Osteoblast (primary cell): ENCODE measurements around the gene ADAMTSL1. TPM values are rescaled to one million over a fixed set of nuclear protein-coding genes. Genes with fewer than 3 reads are reported as not detected.

Experiments used
- DNase-seq: peaks from one replicate; pipeline ENCODE4 v3.0.0; 2011; ENCODE audit warnings: low spot score, mixed read lengths; ENCODE audit not compliant: insufficient read length; ENCODE audit errors: missing footprints
- H2AFZ ChIP-seq: 2 replicates; pipeline ENCODE4 v1.6.0; 2011; ENCODE audit warnings: mild to moderate bottlenecking, low read length
- H3K27ac ChIP-seq: 2 replicates; pipeline ENCODE4 v1.5.1; 2011; ENCODE audit warnings: mild to moderate bottlenecking, low read depth, low read length, moderate library complexity
- H3K27me3 ChIP-seq: 2 replicates; pipeline ENCODE4 v1.6.0; 2012; ENCODE audit warnings: mild to moderate bottlenecking, control low read depth, inconsistent platforms, low read length, moderate library complexity; ENCODE audit not compliant: insufficient read depth
- H3K36me3 ChIP-seq: 2 replicates; pipeline ENCODE4 v1.5.1; 2011; ENCODE audit warnings: mild to moderate bottlenecking, low read length, control low read depth, moderate library complexity; ENCODE audit not compliant: insufficient read depth
- H3K4me1 ChIP-seq: 2 replicates; pipeline ENCODE4 v1.5.1; 2011; ENCODE audit warnings: mild to moderate bottlenecking, low read length, control low read depth, moderate library complexity; ENCODE audit not compliant: insufficient read depth
- H3K4me2 ChIP-seq: 2 replicates; pipeline ENCODE4 v1.6.0; 2011; ENCODE audit warnings: mild to moderate bottlenecking, low read length; ENCODE audit not compliant: insufficient read depth
- H3K4me3 ChIP-seq: fragments of 200-600 bp; sonication (generic); 3 replicates; pipeline ENCODE4 v1.5.1; 2012; ENCODE audit warnings: mild to moderate bottlenecking, low read length, inconsistent platforms; ENCODE audit not compliant: insufficient read depth
- H3K79me2 ChIP-seq: 2 replicates; pipeline ENCODE4 v1.6.0; 2012; ENCODE audit warnings: mild to moderate bottlenecking, low read length, control low read depth, inconsistent platforms; ENCODE audit not compliant: insufficient read depth
- H3K9me3 ChIP-seq: 2 replicates; pipeline ENCODE4 v1.5.1; 2011; ENCODE audit warnings: low read depth, low read length, control low read depth
- H4K20me1 ChIP-seq: 2 replicates; pipeline ENCODE4 v1.6.0; 2012; ENCODE audit warnings: mild to moderate bottlenecking, low read length, control low read depth; ENCODE audit not compliant: insufficient read depth
- total RNA-seq: library from RNA; depleted of rRNA; stranded (reverse); fragments of >200 nt; gene quantifications from 2 replicates; pipeline ENCODE4 v1.2.3, GENCODE V29; 2012
- TF ChIP-seq, protein P1 (sequence below): IDR thresholded peaks from 2 replicates; pipeline ENCODE4 v1.5.1; 2011; ENCODE audit warnings: mild to moderate bottlenecking, low read depth, low read length, moderate library complexity; ENCODE audit errors: extremely low read depth

Gene ADAMTSL1
- total RNA-seq, 1 donor, result 54.3 TPM

DNA sequence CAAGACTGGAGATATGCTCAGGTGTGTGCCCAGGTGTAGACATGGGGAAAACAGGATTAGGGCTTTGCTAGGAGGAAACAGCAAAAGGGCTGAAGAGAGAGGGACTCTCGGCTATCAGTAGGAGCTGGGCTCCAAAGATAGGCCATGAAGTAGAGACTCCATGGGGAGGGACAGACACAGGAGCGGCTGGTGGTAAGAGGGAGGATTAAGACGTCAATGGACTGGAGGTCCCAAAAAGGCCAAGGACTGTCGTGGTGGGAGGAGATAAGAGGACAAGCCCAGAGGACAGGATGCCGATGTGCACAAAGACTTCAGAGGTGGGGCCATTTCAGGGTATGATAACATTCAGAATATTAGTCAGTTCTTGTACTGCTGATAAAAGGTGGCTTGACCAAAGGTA lies 466.0 kb downstream of the ADAMTSL1 start:
- peaks cover 11% of the 10 kb centered on the region for H3K4me1 ChIP-seq
- no peak overlapping the region for H2AFZ ChIP-seq
- H4K20me1 ChIP-seq, result no peaks in the 10 kb centered on the region
- no peaks in the 10 kb centered on the region for H3K27me3 ChIP-seq
- no peaks in the 10 kb centered on the region for H3K36me3 ChIP-seq
- DNase-seq, result no peak
- H3K9me3 ChIP-seq, result no peaks in the 10 kb centered on the region
- no peak overlapping the region for H3K4me2 ChIP-seq
- TF ChIP-seq, protein P1, sequence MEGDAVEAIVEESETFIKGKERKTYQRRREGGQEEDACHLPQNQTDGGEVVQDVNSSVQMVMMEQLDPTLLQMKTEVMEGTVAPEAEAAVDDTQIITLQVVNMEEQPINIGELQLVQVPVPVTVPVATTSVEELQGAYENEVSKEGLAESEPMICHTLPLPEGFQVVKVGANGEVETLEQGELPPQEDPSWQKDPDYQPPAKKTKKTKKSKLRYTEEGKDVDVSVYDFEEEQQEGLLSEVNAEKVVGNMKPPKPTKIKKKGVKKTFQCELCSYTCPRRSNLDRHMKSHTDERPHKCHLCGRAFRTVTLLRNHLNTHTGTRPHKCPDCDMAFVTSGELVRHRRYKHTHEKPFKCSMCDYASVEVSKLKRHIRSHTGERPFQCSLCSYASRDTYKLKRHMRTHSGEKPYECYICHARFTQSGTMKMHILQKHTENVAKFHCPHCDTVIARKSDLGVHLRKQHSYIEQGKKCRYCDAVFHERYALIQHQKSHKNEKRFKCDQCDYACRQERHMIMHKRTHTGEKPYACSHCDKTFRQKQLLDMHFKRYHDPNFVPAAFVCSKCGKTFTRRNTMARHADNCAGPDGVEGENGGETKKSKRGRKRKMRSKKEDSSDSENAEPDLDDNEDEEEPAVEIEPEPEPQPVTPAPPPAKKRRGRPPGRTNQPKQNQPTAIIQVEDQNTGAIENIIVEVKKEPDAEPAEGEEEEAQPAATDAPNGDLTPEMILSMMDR, result no peak
- H3K4me3 ChIP-seq, result no peak overlapping the region
- H3K27ac ChIP-seq, result no peak overlapping the region
- no peaks in the 10 kb centered on the region for H3K79me2 ChIP-seq

DNA sequence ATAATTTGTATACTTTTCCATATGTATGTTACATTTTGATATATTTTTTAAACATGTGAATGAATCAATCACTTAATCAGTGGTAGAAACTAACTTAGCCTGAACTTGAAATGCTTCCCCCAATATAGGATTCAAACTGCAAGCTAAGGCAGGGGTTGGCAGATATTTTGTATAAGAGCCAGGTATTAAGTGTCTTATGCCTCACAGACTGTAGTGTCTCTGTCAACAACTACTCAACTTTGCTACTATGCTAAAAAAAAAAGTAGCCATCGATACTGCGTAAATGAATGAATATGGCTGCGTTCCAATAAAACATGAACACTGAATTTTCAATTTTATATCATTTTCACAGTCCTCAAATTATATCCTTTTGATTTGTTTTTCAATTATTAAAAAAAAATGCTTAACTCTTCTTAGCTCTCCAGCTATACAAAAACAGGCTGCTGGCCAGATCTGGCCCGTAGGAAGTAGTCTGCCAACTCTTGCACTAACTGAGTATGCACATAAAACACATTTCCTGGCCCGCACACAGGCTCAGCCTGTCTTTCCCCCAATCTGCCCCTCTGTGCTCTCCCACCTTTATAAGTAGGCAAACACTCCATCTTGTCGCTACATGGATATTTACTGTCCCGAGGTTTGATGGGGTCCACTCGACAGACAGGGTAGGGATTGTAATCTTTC lies 467.2 kb downstream of the ADAMTSL1 start:
- Histone ChIP-seq H4K20me1 (no peaks in the 10 kb centered on the region), H3K4me2 (no peak overlapping the region), H3K79me2 (no peaks in the 10 kb centered on the region), H3K27ac (no peak overlapping the region), H2AFZ (no peak overlapping the region), H3K36me3 (no peaks in the 10 kb centered on the region), H3K4me3 (no peak overlapping the region), H3K27me3 (no peaks in the 10 kb centered on the region), H3K4me1 (peaks cover under 1% of the 10 kb centered on the region), H3K9me3 (no peaks in the 10 kb centered on the region)
- TF ChIP-seq, protein P1, result no peak
- no peak for DNase-seq

DNA sequence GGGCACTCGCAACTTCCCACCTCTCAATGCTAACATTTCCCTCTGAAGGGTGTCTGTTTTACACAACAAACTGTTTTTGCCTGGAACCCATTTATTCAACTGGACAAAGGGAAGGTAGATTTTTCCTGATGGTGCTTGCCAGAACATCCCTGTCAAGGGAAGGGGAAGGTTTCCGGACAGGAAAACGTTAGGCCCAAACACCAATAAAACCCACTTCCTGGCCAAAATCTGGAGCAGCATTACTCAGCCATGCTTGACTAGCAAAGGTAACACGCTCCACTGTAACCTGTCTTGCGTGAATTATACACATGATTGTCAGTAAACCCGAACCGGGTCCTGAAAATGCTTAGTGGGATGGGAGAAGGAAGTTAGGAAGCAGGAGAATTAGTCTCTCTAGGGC lies 468.8 kb downstream of the ADAMTSL1 start:
- TF ChIP-seq, protein P1, result no peak

DNA sequence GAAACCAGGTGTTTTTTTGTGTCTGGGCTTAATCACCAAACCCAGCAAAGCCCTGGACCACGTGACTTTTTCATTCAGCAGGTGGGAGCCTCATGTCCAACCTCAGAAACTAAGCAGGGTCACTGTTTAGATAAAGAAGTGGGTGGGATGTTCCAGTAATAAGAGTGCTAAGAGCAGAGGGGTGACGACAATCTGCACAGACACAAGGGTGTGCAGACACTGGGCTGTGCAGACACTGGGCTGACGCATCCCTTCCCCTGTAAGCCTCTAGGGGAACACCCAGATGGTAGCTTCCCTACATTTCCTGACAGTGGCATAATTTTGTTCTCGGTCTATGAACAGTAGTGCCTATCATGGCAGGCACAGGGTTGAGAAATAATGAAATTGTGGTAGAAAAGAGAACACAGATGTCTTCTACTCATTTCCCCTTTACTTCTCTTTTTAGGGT lies 474.0 kb downstream of the ADAMTSL1 start:
- H4K20me1 ChIP-seq, result no peaks in the 10 kb centered on the region
- no peaks in the 10 kb centered on the region for H3K79me2 ChIP-seq
- H3K27me3 ChIP-seq, result peaks cover 6% of the 10 kb centered on the region
- H3K27ac ChIP-seq, result no peak overlapping the region
- TF ChIP-seq, protein P1, result no peak
- no peak overlapping the region for H3K4me2 ChIP-seq
- H3K4me1 ChIP-seq, result peaks cover 3% of the 10 kb centered on the region
- no peak for DNase-seq
- no peaks in the 10 kb centered on the region for H3K36me3 ChIP-seq
- H3K9me3 ChIP-seq, result no peaks in the 10 kb centered on the region
- H3K4me3 ChIP-seq, result no peak overlapping the region
- no peak overlapping the region for H2AFZ ChIP-seq

More for the DNA sequence above, 468.8 kb downstream of the ADAMTSL1 start:
- no peak for DNase-seq
- Histone ChIP-seq H3K27ac (no peak overlapping the region), H3K27me3 (no peaks in the 10 kb centered on the region), H2AFZ (no peak overlapping the region), H3K36me3 (no peaks in the 10 kb centered on the region), H4K20me1 (no peaks in the 10 kb centered on the region), H3K9me3 (no peaks in the 10 kb centered on the region), H3K4me1 (no peaks in the 10 kb centered on the region), H3K4me2 (no peak overlapping the region), H3K4me3 (no peak overlapping the region), H3K79me2 (no peaks in the 10 kb centered on the region)
